HCT116 (cell line): Measurements from ENCODE around the gene EMSY. TPM values are rescaled to one million over a fixed set of nuclear protein-coding genes. Genes with fewer than 3 reads are reported as not detected.

Source experiments
- ATAC-seq: fragments of 200-7000 bp; cut with Tn5 transposase; 2 replicates; pipeline ENCODE4 v1.9.1; 2020; ENCODE audit warnings: mild to moderate bottlenecking, moderate library complexity
- BruUV-seq: library from RNA; stranded (reverse); fragments of 400-500 nt; replicated peaks from 2 replicates; lab custom pipeline; 2021; lab: Mats Ljungman, UMichigan
- CTCF ChIA-PET: fragments of 300-600 bp; sonication (Branson Sonifier 250); formaldehyde crosslinking; loops from one replicate; lab custom pipeline; 2021; ENCODE audit warnings: antibody characterized with exemption; lab: Charles Lee
- POLR2A ChIA-PET: fragments of 300-600, 350-600 bp; sonication (Branson Sonifier 250); formaldehyde crosslinking; loops from one replicate; lab custom pipeline; 2021; ENCODE audit warnings: antibody characterized with exemption; lab: Charles Lee
- RAD21 ChIA-PET, 2 experiments: fragments of 300-600 bp; sonication (Branson Sonifier 250); formaldehyde crosslinking; loops; one replicate each; lab custom pipeline; 2023; ENCODE audit warnings: low total read pairs in 2 of 2; ENCODE audit not compliant: uncharacterized antibody in 2 of 2, unreplicated experiment in 2 of 2, low non-redundant PET in 1 of 2; lab: Charles Lee
- DNase-seq: peaks from one replicate; pipeline ENCODE4 v3.0.0-alpha.2; 2010; ENCODE audit warnings: low read depth, low spot score
- H2AFZ ChIP-seq: fragments of 200-600 bp; shearing (Covaris generic), sonication (generic); 2 replicates; pipeline ENCODE4 v1.6.1; 2017; ENCODE audit warnings: low read depth, mixed run types, mixed read lengths, antibody characterized with exemption, low read length; ENCODE audit not compliant: poor library complexity, severe bottlenecking
- H3K27ac ChIP-seq: 2 replicates; pipeline ENCODE4 v1.5.1; 2012; ENCODE audit warnings: low read depth, low read length
- H3K27me3 ChIP-seq: fragments of 200-600 bp; sonication (generic); 2 replicates; pipeline ENCODE4 v1.6.1; 2016; ENCODE audit warnings: mixed run types, low read length, mixed read lengths; ENCODE audit not compliant: insufficient read depth
- H3K36me3 ChIP-seq, 2 experiments: fragments of 200-500 bp in 1 of 2; fragments of 200-600 bp in 1 of 2; sonication (Bioruptor generic) in 1 of 2; sonication (generic) in 1 of 2; 2 replicates each; pipeline versions ENCODE4 v1.5.1 to v1.6.1; 2014 to 2016; ENCODE audit warnings: low read length in 2 of 2, inconsistent platforms in 1 of 2, mixed read lengths in 1 of 2, mixed run types in 1 of 2; ENCODE audit not compliant: insufficient read depth in 2 of 2, control insufficient read depth in 1 of 2
- H3K4me1 ChIP-seq, 2 experiments: fragments of 200-600 bp in 1 of 2; sonication (generic) in 1 of 2; 2 replicates each; pipeline versions ENCODE4 v1.5.1 to v1.6.1; 2012 to 2017; ENCODE audit warnings: low read length in 2 of 2, inconsistent platforms in 1 of 2, mild to moderate bottlenecking in 1 of 2, mixed read lengths in 1 of 2, mixed run types in 1 of 2, moderate library complexity in 1 of 2; ENCODE audit not compliant: insufficient read depth in 2 of 2, control insufficient read depth in 1 of 2
- H3K4me2 ChIP-seq: fragments of 200-600 bp; sonication (generic); 2 replicates; pipeline ENCODE4 v1.6.1; 2017; ENCODE audit warnings: mixed run types, low read length, mixed read lengths
- H3K4me3 ChIP-seq, 2 experiments: fragments of 200-600 bp in 1 of 2; sonication (generic) in 1 of 2; replicated peaks in 1 of 2; 2 replicates each; pipeline ENCODE4 v1.5.1; 2011 to 2016; ENCODE audit warnings: low read length in 2 of 2, control low read depth in 1 of 2, low read depth in 1 of 2, mild to moderate bottlenecking in 1 of 2, mixed read lengths in 1 of 2, mixed run types in 1 of 2
- H3K79me2 ChIP-seq: fragments of 200-600 bp; sonication (generic); 2 replicates; pipeline ENCODE4 v1.6.1; 2017; ENCODE audit warnings: mild to moderate bottlenecking, mixed run types, low read length, moderate library complexity, mixed read lengths; ENCODE audit not compliant: insufficient read depth
- H3K9ac ChIP-seq: fragments of 200-600 bp; sonication (generic); 2 replicates; pipeline ENCODE4 v1.6.1; 2016; ENCODE audit warnings: low read length, mixed read lengths
- H3K9me2 ChIP-seq: fragments of 200-600 bp; sonication (generic), shearing (Covaris generic); 2 replicates; pipeline ENCODE4 v1.6.1; 2017; ENCODE audit warnings: mixed run types, mild to moderate bottlenecking, moderate library complexity; ENCODE audit not compliant: insufficient read depth
- H3K9me3 ChIP-seq, 2 experiments: fragments of 200-500 bp in 1 of 2; fragments of 200-600 bp in 1 of 2; sonication (Bioruptor generic) in 1 of 2; sonication (generic) in 1 of 2; 2 replicates each; pipeline ENCODE4 v1.6.1; 2014 to 2017; ENCODE audit warnings: low read length in 2 of 2, mixed read lengths in 2 of 2, inconsistent platforms in 1 of 2, low read depth in 1 of 2, mild to moderate bottlenecking in 1 of 2, mixed run types in 1 of 2, moderate library complexity in 1 of 2; ENCODE audit not compliant: control insufficient read depth in 1 of 2, insufficient read depth in 1 of 2
- H4K20me1 ChIP-seq: fragments of 200-600 bp; sonication (generic), shearing (Covaris generic); 2 replicates; pipeline ENCODE4 v1.6.1; 2017; ENCODE audit warnings: mixed run types, mild to moderate bottlenecking, moderate library complexity; ENCODE audit not compliant: insufficient read depth
- CBX3 ChIP-seq: IDR thresholded peaks from 2 replicates; pipeline ENCODE4 v1.6.1; 2012; ENCODE audit warnings: low read depth
- POLR2AphosphoS5 ChIP-seq: IDR thresholded peaks from 2 replicates; pipeline ENCODE4 v1.6.1; 2011; ENCODE audit warnings: mild to moderate bottlenecking, low read depth, low read length, moderate library complexity
- SIN3A ChIP-seq: IDR thresholded peaks from 2 replicates; pipeline ENCODE4 v1.6.1; 2012; ENCODE audit warnings: low read depth
- YY1 ChIP-seq: IDR thresholded peaks from 2 replicates; pipeline ENCODE4 v1.6.1; 2011; ENCODE audit warnings: low read length, low read depth, moderate library complexity, mild to moderate bottlenecking; ENCODE audit not compliant: insufficient replicate concordance; ENCODE audit errors: extremely low read depth
- intact Hi-C: fragments of 100-400 bp; cut with micrococcal nuclease; formaldehyde crosslinking; loops from 2 replicates; pipeline ENCODE4 v1.10.0; 2022
- total RNA-seq: library from RNA; stranded (reverse); gene quantifications from one replicate; pipeline ENCODE4 v1.2.1, GENCODE V29; 2021; ENCODE audit not compliant: unreplicated experiment
- TF ChIP-seq, protein P1 (sequence below), 3 experiments: fragments of 200-600 bp in 1 of 3; sonication (generic) in 1 of 3; IDR thresholded peaks in 2 of 3; conservative IDR thresholded peaks in 1 of 3; 2 replicates each; pipeline ENCODE4 v1.5.1; 2012 to 2017; ENCODE audit warnings: low read depth in 2 of 3, low read length in 2 of 3, antibody characterized with exemption in 1 of 3, borderline replicate concordance in 1 of 3, control low read depth in 1 of 3, mild to moderate bottlenecking in 1 of 3, mixed read lengths in 1 of 3, mixed run types in 1 of 3, moderate library complexity in 1 of 3; ENCODE audit not compliant: insufficient read depth in 1 of 3

EMSY gene
- total RNA-seq, 1 experiment from 2014 or later = 22.7 TPM

DNA sequence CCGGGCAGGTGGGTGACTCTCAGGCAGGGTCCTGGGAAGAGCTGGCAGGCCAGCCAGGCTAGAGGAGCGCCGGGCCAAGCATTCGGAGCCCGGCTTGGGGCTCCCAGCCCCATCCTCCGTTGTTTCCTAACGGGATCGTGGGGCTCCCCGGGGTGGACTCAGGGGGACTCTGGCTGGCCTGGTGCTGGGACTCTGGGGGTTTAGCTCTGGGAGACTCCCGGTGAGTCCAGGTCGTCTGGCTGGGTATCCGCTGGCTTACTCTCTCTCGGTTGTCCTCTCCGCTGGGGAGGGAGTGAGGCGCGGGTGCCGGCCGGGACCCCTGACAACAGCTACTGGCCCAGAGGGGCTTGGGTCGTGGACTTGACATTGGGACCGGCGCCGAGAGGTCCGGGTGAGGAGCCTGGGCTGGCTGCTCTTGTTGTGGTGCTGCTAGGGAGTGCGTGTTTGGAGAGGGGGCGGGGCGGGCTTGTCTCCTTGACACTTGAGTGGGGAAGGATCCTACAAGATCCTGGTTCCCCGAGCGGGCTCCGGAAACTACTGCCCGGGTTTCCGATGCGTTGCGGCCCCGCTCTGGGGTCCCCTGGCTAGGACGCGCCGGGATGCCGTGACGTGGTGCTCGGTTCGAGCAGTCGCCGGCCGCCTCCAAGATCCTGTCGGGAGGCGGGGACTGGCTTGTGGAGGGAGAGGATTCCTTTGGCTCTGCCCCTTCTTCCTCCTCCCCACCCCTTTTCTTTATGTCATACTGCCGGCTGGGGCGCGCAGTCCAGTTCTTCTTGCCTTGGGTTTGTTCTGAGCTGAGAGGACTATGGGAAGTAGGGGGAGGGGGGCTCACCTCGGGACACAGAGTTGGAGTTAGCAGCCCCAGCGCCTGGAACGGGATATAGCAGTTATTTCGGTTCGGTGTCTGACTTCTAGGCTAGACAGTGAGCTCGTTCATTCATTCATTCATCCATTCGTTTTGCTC is 585 bp downstream of the EMSY start:
- peak; percentile 79 for DNase-seq
- intact Hi-C loops = no loop called here
- Histone ChIP-seq H3K4me2 (peak overlapping the region; percentile 75), H3K79me2 (peaks cover 51% of the 10 kb centered on the region)
- ATAC-seq = peak; percentile 80
- no peak for TF ChIP-seq CBX3
- peak; percentile 79 for TF ChIP-seq POLR2AphosphoS5
- TF ChIP-seq, protein P1, sequence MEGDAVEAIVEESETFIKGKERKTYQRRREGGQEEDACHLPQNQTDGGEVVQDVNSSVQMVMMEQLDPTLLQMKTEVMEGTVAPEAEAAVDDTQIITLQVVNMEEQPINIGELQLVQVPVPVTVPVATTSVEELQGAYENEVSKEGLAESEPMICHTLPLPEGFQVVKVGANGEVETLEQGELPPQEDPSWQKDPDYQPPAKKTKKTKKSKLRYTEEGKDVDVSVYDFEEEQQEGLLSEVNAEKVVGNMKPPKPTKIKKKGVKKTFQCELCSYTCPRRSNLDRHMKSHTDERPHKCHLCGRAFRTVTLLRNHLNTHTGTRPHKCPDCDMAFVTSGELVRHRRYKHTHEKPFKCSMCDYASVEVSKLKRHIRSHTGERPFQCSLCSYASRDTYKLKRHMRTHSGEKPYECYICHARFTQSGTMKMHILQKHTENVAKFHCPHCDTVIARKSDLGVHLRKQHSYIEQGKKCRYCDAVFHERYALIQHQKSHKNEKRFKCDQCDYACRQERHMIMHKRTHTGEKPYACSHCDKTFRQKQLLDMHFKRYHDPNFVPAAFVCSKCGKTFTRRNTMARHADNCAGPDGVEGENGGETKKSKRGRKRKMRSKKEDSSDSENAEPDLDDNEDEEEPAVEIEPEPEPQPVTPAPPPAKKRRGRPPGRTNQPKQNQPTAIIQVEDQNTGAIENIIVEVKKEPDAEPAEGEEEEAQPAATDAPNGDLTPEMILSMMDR (IDR thresholded peaks at IDR 0.05 in 2 of 3, conservative IDR thresholded peaks at IDR 0.05 in 1 of 3; ENCODE audit: borderline replicate concordance in 1 of 3, insufficient read depth in 1 of 3, low read depth in 2 of 3, low read length in 2 of 3) = peak in 2 of 3 experiments; percentile 1 to 21; a peak in 1 of 6 replicates
- TF ChIP-seq YY1 = peak; percentile 15
- TF ChIP-seq SIN3A = peak; percentile 32
- TF ChIP-seq, all 23 proteins: peak for 4
- Histone ChIP-seq H3K9me2 (no peaks in the 10 kb centered on the region), H3K4me3 (peak overlapping the region; percentile 86 to 96), H3K9me3 (no peaks in the 10 kb centered on the region), H3K9ac (peak overlapping the region; percentile 94), H3K27me3 (no peaks in the 10 kb centered on the region), H4K20me1 (no peaks in the 10 kb centered on the region), H2AFZ (no peak overlapping the region), H3K27ac (peak overlapping the region; percentile 86), H3K4me1 (peaks cover 6 to 10% of the 10 kb centered on the region in 2 experiments), H3K36me3 (peaks cover 0 to 9% of the 10 kb centered on the region in 2 experiments; a peak in 3 of 4 replicates)
- RAD21 ChIA-PET = no interaction called here
- CTCF ChIA-PET = interaction anchor here (1.1 kb wide), 1 partner anchor 23 kb away, joined by 3 read pairs; no protein-coding TSS in a partner anchor
- POLR2A ChIA-PET = no interaction called here
- TSS peak; percentile 64 for BruUV-seq
